ENCODE results near the gene PDCD4. TPM values are rescaled to one million over a fixed set of nuclear protein-coding genes. Genes with fewer than 3 reads are reported as not detected.

The PDCD4 gene
- total RNA-seq, 2 donors from 2014 or later, result 53.5 to 91.3 TPM

DNA sequence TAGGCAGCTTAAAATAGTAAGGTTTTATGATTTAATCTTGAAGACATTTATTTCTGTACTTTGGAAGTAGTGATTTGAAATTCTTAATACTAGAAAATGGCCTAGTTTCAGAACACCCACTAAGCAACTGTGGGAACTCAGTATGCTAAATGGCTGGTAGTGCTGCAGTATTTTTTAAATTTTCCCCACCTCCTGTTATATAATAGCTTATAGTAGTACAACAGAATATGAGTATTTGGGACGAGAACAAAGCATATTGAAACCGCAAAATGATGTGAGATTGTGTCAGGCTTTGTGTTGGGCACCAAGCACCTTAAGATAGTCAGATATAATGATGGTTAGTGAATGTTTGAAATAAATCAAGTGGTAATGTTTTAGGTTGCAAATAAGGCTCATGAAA, 55.7 kb downstream of the PDCD4 start:
- no peaks in the 10 kb centered on the region for H3K9me3 ChIP-seq
- H3K27me3 ChIP-seq (replicated peaks; ENCODE audit: insufficient read depth), result no peaks in the 10 kb centered on the region
- H3K4me1 ChIP-seq (ENCODE audit: control insufficient read depth in 1 of 2, low read depth in 2 of 2), result peaks cover 40 to 41% of the 10 kb centered on the region in 2 donors
- no peaks in the 10 kb centered on the region for H3K36me3 ChIP-seq
- H3K27ac ChIP-seq, result no peak overlapping the region
- DNase-seq (ENCODE audit: low spot score) (no peak), ATAC-seq (ENCODE audit: insufficient number of reproducible peaks, low FRiP score, low read depth) (no peak)
- TF ChIP-seq, protein P1, sequence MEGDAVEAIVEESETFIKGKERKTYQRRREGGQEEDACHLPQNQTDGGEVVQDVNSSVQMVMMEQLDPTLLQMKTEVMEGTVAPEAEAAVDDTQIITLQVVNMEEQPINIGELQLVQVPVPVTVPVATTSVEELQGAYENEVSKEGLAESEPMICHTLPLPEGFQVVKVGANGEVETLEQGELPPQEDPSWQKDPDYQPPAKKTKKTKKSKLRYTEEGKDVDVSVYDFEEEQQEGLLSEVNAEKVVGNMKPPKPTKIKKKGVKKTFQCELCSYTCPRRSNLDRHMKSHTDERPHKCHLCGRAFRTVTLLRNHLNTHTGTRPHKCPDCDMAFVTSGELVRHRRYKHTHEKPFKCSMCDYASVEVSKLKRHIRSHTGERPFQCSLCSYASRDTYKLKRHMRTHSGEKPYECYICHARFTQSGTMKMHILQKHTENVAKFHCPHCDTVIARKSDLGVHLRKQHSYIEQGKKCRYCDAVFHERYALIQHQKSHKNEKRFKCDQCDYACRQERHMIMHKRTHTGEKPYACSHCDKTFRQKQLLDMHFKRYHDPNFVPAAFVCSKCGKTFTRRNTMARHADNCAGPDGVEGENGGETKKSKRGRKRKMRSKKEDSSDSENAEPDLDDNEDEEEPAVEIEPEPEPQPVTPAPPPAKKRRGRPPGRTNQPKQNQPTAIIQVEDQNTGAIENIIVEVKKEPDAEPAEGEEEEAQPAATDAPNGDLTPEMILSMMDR (IDR thresholded peaks at IDR 0.05), result no peak
- no peak overlapping the region for H3K4me3 ChIP-seq

DNA sequence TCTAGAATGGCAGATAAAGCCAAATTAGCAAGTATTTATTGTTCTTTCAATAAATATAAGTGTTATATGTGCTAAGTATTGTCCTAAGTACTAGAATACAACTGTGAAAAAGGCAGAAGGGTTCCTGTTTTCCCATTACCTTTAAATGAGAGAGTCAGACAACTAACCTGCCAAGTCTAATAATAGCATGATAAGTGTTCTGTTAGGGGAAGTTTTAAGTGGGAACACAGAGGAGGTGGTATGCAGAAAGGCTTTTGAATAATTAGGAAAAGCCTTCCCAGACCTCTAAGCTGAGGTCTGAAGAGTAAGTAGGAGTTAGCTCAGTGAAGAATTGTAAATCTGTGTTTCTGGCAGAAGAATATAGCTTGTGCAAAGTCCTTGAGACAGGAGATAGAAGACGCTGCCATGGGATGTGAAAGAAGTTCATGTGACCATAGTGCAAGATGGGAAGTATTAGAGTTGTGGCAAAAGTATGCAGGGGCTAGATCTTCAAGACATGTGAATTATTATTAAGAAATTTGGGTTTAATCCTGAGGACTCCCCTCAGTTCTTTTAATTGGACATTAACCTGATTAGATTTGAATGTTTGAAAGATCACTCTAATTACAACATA, 60.1 kb downstream of the PDCD4 start:
- DNase-seq (ENCODE audit: low spot score), result no peak
- TF ChIP-seq, protein P1 (IDR thresholded peaks at IDR 0.05), result no peak
- H3K9me3 ChIP-seq, result no peaks in the 10 kb centered on the region
- H3K36me3 ChIP-seq, result no peaks in the 10 kb centered on the region
- H3K27ac ChIP-seq, result no peak overlapping the region
- no peaks in the 10 kb centered on the region for H3K27me3 ChIP-seq (replicated peaks; ENCODE audit: insufficient read depth)
- peaks cover 19 to 35% of the 10 kb centered on the region in 2 donors for H3K4me1 ChIP-seq (ENCODE audit: control insufficient read depth in 1 of 2, low read depth in 2 of 2)
- no peak overlapping the region for H3K4me3 ChIP-seq
- ATAC-seq (ENCODE audit: insufficient number of reproducible peaks, low FRiP score, low read depth), result no peak

DNA sequence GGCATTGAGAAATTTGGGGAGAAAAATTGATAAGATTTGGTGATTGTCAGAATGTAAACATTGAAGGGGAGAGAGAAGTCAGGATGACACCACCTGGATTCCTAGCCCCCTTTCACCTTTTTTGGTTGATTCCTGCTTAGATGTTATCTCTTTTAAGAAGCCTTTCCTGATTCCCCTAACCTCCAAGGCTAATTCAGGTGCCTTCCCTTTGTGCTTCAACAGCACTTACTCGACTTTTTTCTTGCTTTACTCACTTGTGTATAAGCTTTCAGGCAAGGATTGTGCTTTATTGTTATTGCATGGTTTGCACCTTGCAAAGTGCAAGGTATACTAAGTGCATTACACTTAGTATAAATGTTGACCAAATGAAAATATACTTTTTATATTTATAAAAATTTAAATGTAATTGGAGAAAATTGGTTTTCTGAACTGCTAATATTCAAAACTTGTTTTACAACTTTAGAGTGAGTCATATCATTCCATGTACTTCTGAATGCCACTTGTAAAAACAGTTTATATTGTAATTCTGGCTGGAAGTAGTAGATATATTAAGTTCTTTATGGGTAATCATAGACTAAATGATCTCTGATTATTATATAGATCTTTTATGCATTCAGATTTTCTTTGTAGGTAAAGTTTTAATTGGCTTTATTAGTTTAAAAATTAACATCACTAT, 60.9 kb downstream of the PDCD4 start:
- Histone ChIP-seq H3K27ac (no peak overlapping the region), H3K9me3 (no peaks in the 10 kb centered on the region), H3K4me3 (no peak overlapping the region), H3K4me1 (ENCODE audit: control insufficient read depth in 1 of 2, low read depth in 2 of 2) (peaks cover 11 to 30% of the 10 kb centered on the region in 2 donors), H3K27me3 (replicated peaks; ENCODE audit: insufficient read depth) (no peaks in the 10 kb centered on the region), H3K36me3 (no peaks in the 10 kb centered on the region)
- TF ChIP-seq, protein P1 (IDR thresholded peaks at IDR 0.05), result no peak
- ATAC-seq (ENCODE audit: insufficient number of reproducible peaks, low FRiP score, low read depth), result no peak
- DNase-seq (ENCODE audit: low spot score), result no peak

DNA sequence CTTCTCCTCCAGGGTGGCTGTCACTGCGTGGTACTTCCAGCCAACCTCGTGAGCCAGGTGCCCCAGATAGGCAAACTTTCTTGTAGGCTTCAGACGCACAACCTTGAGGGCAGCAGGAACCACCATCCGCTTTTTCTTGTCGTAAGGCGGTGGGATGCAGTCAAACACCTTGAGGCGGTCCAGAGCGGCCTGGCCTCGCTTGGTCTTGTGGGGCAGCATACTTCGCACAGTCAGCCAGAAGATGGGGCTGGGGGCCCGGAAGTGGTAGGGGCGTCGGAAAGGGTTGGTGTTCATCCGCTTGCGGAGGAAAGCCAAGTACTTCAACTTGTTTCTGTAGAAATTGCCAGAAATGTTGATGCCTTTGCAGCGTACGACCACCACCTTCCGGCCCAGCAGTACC, 65.0 kb downstream of the PDCD4 start:
- H3K9me3 ChIP-seq, result no peaks in the 10 kb centered on the region

DNA sequence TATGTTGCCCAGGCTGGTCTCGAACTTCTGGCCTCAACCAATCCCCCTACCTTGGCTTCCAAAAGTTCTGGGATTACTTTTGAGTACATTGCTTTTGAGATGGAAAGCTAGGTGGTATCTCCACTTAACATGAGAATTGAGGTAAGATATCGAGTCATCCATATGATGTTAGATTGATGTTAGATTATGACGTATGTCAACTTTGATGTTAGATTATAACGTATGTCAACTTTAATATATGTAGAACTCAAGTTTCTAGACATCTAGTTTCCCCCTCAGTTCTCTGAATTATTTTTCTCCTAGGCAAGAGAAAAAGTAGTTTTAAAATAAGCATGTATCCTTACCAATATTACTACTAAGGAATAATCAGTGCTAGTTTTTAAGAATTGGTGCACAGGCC, 67.7 kb downstream of the PDCD4 start:
- Histone ChIP-seq H3K4me3 (no peak overlapping the region), H3K9me3 (no peaks in the 10 kb centered on the region), H3K4me1 (ENCODE audit: control insufficient read depth in 1 of 2, low read depth in 2 of 2) (peaks cover 4 to 6% of the 10 kb centered on the region in 2 donors), H3K27me3 (replicated peaks; ENCODE audit: insufficient read depth) (no peaks in the 10 kb centered on the region), H3K27ac (no peak overlapping the region), H3K36me3 (no peaks in the 10 kb centered on the region)
- TF ChIP-seq, protein P1 (IDR thresholded peaks at IDR 0.05), result no peak
- DNase-seq (ENCODE audit: low spot score) (no peak), ATAC-seq (ENCODE audit: insufficient number of reproducible peaks, low FRiP score, low read depth) (no peak)

More for the DNA sequence above, 65.0 kb downstream of the PDCD4 start:
- ATAC-seq (ENCODE audit: insufficient number of reproducible peaks, low FRiP score, low read depth) (no peak), DNase-seq (ENCODE audit: low spot score) (no peak)
- Histone ChIP-seq H3K36me3 (no peaks in the 10 kb centered on the region), H3K27me3 (replicated peaks; ENCODE audit: insufficient read depth) (no peaks in the 10 kb centered on the region), H3K4me3 (no peak overlapping the region), H3K4me1 (ENCODE audit: control insufficient read depth in 1 of 2, low read depth in 2 of 2) (peaks cover 8 to 19% of the 10 kb centered on the region in 2 donors), H3K27ac (no peak overlapping the region)
- TF ChIP-seq, protein P1 (IDR thresholded peaks at IDR 0.05), result no peak
